Upper lobe of left lung (tissue), 4 donors: ENCODE data around the gene RELL1.

Experiments used
- EP300 ChIP-seq, 4 donors: sonication (generic); formaldehyde crosslinking; IDR thresholded peaks; one replicate each; pipeline ENCODE4 v1.5.1; 2017; ENCODE audit warnings: antibody characterized with exemption in 4 of 4, control low read depth in 2 of 4
- POLR2A ChIP-seq, 4 donors: fragments of 450-650 bp; IDR thresholded peaks; one replicate each; pipeline ENCODE4 v1.5.1; 2016 to 2017; ENCODE audit warnings: antibody characterized with exemption in 4 of 4, mild to moderate bottlenecking in 2 of 4
- POLR2AphosphoS5 ChIP-seq, 2 donors: sonication (generic); formaldehyde crosslinking; IDR thresholded peaks; one replicate each; pipeline ENCODE4 v1.5.1; 2017; ENCODE audit warnings: antibody characterized with exemption in 2 of 2
- TF ChIP-seq, protein P1 (sequence below), 6 experiments: fragments of 450-650 bp in 4 of 6; fragments of 200-600 bp in 2 of 6; sonication (generic) in 2 of 6; IDR thresholded peaks; one replicate each; pipeline ENCODE4 v1.5.1; 2016 to 2019; ENCODE audit warnings: antibody characterized with exemption in 6 of 6

DNA sequence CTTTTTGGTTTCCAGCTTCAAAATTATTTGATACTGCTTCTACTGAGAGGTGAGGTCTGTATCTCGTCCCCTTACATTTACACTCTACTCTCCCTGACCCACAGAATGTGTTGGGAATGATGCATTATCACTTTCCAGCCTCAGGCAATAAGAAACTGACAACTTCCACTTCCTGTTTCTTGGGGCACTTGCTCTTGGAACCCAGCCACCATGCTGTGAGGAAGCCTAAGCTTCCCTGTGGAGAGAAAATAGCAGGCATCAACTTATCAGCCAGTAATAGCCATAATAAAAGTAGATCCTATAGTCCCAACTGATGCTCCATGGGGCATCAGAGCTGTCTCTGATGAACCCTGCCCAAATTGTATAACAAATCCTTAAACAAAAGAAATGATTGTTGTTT is 32.6 kb downstream of the RELL1 start:
- TF ChIP-seq, protein P1, sequence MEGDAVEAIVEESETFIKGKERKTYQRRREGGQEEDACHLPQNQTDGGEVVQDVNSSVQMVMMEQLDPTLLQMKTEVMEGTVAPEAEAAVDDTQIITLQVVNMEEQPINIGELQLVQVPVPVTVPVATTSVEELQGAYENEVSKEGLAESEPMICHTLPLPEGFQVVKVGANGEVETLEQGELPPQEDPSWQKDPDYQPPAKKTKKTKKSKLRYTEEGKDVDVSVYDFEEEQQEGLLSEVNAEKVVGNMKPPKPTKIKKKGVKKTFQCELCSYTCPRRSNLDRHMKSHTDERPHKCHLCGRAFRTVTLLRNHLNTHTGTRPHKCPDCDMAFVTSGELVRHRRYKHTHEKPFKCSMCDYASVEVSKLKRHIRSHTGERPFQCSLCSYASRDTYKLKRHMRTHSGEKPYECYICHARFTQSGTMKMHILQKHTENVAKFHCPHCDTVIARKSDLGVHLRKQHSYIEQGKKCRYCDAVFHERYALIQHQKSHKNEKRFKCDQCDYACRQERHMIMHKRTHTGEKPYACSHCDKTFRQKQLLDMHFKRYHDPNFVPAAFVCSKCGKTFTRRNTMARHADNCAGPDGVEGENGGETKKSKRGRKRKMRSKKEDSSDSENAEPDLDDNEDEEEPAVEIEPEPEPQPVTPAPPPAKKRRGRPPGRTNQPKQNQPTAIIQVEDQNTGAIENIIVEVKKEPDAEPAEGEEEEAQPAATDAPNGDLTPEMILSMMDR (IDR thresholded peaks at IDR 0.05) = no peak
- TF ChIP-seq EP300 (IDR thresholded peaks at IDR 0.05) = no peak
- no peak for TF ChIP-seq POLR2A (IDR thresholded peaks at IDR 0.05)
- TF ChIP-seq POLR2AphosphoS5 (IDR thresholded peaks at IDR 0.05) = no peak
